Hepatocyte (in vitro differentiated cells): Measurements from ENCODE around the gene TMEM116. TPM values are rescaled to one million over a fixed set of nuclear protein-coding genes. Genes with fewer than 3 reads are reported as not detected.

Experiments
- DNase-seq: peaks from one replicate; pipeline ENCODE4 v3.0.0-alpha.2; 2016; ENCODE audit warnings: low spot score
- H2AFZ ChIP-seq: fragments of 200-600 bp; sonication (generic); 2 replicates; pipeline ENCODE4 v1.6.0; 2016; ENCODE audit warnings: antibody characterized with exemption, mild to moderate bottlenecking
- H3K27ac ChIP-seq: fragments of 200-600 bp; sonication (generic); 2 replicates; pipeline ENCODE4 v1.5.1; 2016; ENCODE audit warnings: mild to moderate bottlenecking
- H3K27me3 ChIP-seq: fragments of 200-600 bp; sonication (generic); 2 replicates; pipeline ENCODE4 v1.6.1; 2016
- H3K36me3 ChIP-seq: fragments of 200-600 bp; sonication (generic); replicated peaks from 2 replicates; pipeline ENCODE4 v1.5.1; 2016; ENCODE audit warnings: low read depth; ENCODE audit not compliant: insufficient read depth
- H3K4me1 ChIP-seq: fragments of 200-600 bp; sonication (generic); 2 replicates; pipeline ENCODE4 v1.5.1; 2016; ENCODE audit warnings: mild to moderate bottlenecking, moderate library complexity; ENCODE audit not compliant: insufficient read depth
- H3K4me2 ChIP-seq: fragments of 200-600 bp; sonication (generic); 2 replicates; pipeline ENCODE4 v1.6.0; 2016
- H3K4me3 ChIP-seq: fragments of 200-600 bp; sonication (generic); 2 replicates; pipeline ENCODE4 v1.5.1; 2016; ENCODE audit warnings: mild to moderate bottlenecking
- H3K79me2 ChIP-seq: fragments of 200-600 bp; sonication (generic); 2 replicates; pipeline ENCODE4 v1.6.0; 2017; ENCODE audit warnings: mild to moderate bottlenecking
- H3K9me2 ChIP-seq: fragments of 200-600 bp; sonication (generic); replicated peaks from 2 replicates; pipeline ENCODE4 v1.6.0; 2017; ENCODE audit warnings: mild to moderate bottlenecking; ENCODE audit not compliant: insufficient read depth
- H3K9me3 ChIP-seq: fragments of 200-600 bp; sonication (generic); 2 replicates; pipeline ENCODE4 v1.5.1; 2016; ENCODE audit warnings: low read depth, mild to moderate bottlenecking
- H4K20me1 ChIP-seq: fragments of 200-600 bp; sonication (generic); 2 replicates; pipeline ENCODE4 v1.6.0; 2016; ENCODE audit warnings: mild to moderate bottlenecking; ENCODE audit not compliant: insufficient read depth, poor library complexity, severe bottlenecking
- EZH2 ChIP-seq: fragments of 200-600 bp; sonication (generic); IDR thresholded peaks from 2 replicates; pipeline ENCODE4 v1.6.1; 2016; ENCODE audit warnings: antibody characterized with exemption, mild to moderate bottlenecking, borderline replicate concordance
- EZH2phosphoT487 ChIP-seq: fragments of 200-600 bp; sonication (generic); IDR thresholded peaks from one replicate; pipeline ENCODE4 v1.6.1; 2018; ENCODE audit warnings: antibody characterized with exemption, mild to moderate bottlenecking, low read depth, moderate library complexity; ENCODE audit not compliant: unreplicated experiment, severe bottlenecking
- WGBS: methylation state at CpG from one replicate; pipeline ENCODE4 v1.1.6; 2016; ENCODE audit warnings: low lambda C conversion rate; ENCODE audit errors: missing lambda C conversion rate; 5-methylcytosine and 5-hydroxymethylcytosine counted together
- polyA plus RNA-seq: library from polyadenylated mRNA; unstranded; fragments of >200 nt; fragmentation: Nextera tagmentation; extraction: Ambion mirVana; gene quantifications from 2 replicates; pipeline ENCODE4 v1.2.1, GENCODE V29; 2016
- total RNA-seq: library from RNA; depleted of rRNA; stranded (reverse); fragments of >200 nt; gene quantifications from 2 replicates; pipeline ENCODE4 v1.2.3, GENCODE V29; 2014
- TF ChIP-seq, protein P1 (sequence below): fragments of 200-600 bp; sonication (generic); IDR thresholded peaks from 2 replicates; pipeline ENCODE4 v1.5.1; 2016; ENCODE audit warnings: antibody characterized with exemption, mild to moderate bottlenecking; ENCODE audit not compliant: poor library complexity

TMEM116 gene
- total and polyA plus RNA-seq, 2 experiments from 2014 or later = 11.2 to 13.1 TPM

DNA sequence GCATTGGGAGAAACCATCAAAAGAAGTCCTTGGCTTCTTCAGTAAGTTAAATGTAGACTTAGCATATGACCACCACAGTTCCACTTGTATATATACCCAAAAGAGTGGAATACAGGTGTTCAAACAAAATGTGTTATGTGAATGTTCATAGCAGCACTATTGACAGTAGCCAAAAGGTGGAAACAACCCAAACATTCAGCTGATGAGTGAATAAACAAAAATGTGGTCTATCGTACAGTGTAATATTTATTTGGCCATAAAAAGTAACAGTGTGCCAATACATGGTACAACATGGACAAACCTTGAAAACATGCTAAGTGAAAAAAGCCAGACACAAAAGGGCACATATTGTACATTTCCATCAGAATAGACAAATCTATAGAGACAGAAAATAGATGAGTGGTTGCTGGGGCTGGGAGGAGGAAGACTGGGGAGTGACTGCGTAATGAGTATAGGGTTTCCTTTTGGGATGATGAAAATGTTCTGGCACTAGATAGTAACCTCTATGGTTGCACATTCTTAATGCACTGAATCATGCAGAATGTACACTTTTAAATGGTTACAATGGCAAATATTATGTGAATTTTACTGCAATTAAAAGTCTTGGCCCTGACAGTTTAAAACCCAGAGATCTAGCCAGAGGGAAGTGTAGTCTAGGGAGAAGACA, 5.7 kb upstream of the TMEM116 start:
- no peak for TF ChIP-seq EZH2phosphoT487
- TF ChIP-seq EZH2 = no peak
- TF ChIP-seq, protein P1, sequence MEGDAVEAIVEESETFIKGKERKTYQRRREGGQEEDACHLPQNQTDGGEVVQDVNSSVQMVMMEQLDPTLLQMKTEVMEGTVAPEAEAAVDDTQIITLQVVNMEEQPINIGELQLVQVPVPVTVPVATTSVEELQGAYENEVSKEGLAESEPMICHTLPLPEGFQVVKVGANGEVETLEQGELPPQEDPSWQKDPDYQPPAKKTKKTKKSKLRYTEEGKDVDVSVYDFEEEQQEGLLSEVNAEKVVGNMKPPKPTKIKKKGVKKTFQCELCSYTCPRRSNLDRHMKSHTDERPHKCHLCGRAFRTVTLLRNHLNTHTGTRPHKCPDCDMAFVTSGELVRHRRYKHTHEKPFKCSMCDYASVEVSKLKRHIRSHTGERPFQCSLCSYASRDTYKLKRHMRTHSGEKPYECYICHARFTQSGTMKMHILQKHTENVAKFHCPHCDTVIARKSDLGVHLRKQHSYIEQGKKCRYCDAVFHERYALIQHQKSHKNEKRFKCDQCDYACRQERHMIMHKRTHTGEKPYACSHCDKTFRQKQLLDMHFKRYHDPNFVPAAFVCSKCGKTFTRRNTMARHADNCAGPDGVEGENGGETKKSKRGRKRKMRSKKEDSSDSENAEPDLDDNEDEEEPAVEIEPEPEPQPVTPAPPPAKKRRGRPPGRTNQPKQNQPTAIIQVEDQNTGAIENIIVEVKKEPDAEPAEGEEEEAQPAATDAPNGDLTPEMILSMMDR = no peak
- 92% methylated on average over 2 of the region's 2 CpGs for WGBS
- Histone ChIP-seq H3K36me3 (peaks cover 5% of the 10 kb centered on the region), H2AFZ (no peak overlapping the region), H3K9me2 (no peaks in the 10 kb centered on the region), H3K4me3 (no peak overlapping the region), H3K27ac (no peak overlapping the region), H3K27me3 (no peaks in the 10 kb centered on the region), H3K4me2 (no peak overlapping the region), H3K79me2 (peaks cover 74% of the 10 kb centered on the region), H3K4me1 (peaks cover 7% of the 10 kb centered on the region), H4K20me1 (peaks cover 30% of the 10 kb centered on the region), H3K9me3 (peaks cover 6% of the 10 kb centered on the region)
- DNase-seq = no peak

DNA sequence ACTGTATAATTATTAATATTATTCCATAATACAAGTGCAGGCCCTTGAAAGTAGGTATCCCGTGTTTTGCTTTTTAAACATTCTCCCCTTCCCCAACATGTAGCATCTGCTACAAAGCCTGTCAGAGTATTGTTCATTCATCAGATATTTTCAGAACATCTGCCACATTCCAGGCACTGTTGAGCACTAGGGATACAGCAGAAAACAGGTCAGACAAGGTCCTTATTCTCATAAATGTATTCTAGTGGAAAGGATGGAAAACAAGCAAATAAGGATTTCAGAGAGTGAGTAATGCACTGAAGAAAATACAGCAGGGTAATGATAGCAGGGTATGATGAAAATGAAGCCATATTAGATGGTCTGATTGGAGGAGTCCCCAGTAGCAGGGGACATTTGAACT, 4.1 kb upstream of the TMEM116 start:
- WGBS = 80% methylated on average over 1 of the region's 1 CpG

DNA sequence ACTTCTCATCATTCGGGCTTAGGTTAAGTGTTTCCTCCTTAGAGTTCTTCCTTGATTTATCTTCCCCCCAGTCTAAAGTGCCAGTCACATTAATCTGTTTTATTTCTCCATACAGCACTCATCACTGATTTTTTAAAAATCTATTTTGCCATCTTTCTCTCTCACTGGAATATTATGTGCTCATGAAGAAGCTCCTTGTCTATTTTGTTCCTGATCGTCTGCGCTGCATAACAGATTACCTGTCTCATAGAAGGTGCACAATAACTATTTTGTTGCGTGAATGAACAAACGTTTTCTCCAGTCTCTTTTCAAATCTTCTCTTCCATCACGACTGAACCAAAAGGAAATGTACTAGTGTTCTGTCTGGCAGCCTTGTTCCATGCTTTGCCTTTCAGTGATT, 3.0 kb upstream of the TMEM116 start:
- 98% methylated on average over 6 of the region's 6 CpGs for WGBS
- Histone ChIP-seq H3K9me3 (peaks cover 6% of the 10 kb centered on the region), H2AFZ (no peak overlapping the region), H4K20me1 (peaks cover 30% of the 10 kb centered on the region), H3K27me3 (no peaks in the 10 kb centered on the region), H3K9me2 (no peaks in the 10 kb centered on the region), H3K79me2 (peaks cover 81% of the 10 kb centered on the region), H3K4me2 (no peak overlapping the region), H3K27ac (no peak overlapping the region), H3K4me3 (no peak overlapping the region), H3K4me1 (peaks cover 16% of the 10 kb centered on the region), H3K36me3 (peaks cover 5% of the 10 kb centered on the region)
- no peak for TF ChIP-seq EZH2phosphoT487
- TF ChIP-seq, protein P1 = no peak
- DNase-seq = no peak

More for the DNA sequence above, 4.1 kb upstream of the TMEM116 start:
- Histone ChIP-seq H4K20me1 (peaks cover 30% of the 10 kb centered on the region), H3K4me1 (peaks cover 10% of the 10 kb centered on the region), H3K27ac (no peak overlapping the region), H3K36me3 (peaks cover 5% of the 10 kb centered on the region), H3K27me3 (no peaks in the 10 kb centered on the region), H3K4me2 (no peak overlapping the region), H2AFZ (no peak overlapping the region), H3K4me3 (no peak overlapping the region), H3K79me2 (peaks cover 77% of the 10 kb centered on the region), H3K9me3 (peaks cover 6% of the 10 kb centered on the region), H3K9me2 (no peaks in the 10 kb centered on the region)
- TF ChIP-seq EZH2 (no peak), EZH2phosphoT487 (no peak)
- TF ChIP-seq, protein P1 = no peak
- no peak for DNase-seq
